Activated CD8-positive, alpha-beta memory T cell treated with anti-CD3 and anti-CD28 coated beads, Interleukin-2, amount 50 U/mL, for 48 hours (primary cell): Measurements from ENCODE around the gene NTRK3.

Experiments used
- DNase-seq: peaks from one replicate; pipeline ENCODE4 v3.0.0-alpha.2; 2020

The NTRK3 gene

GRCh38 chr15:88177451-88177850 is 79.1 kb downstream of the NTRK3 start:
- no peak for DNase-seq

DNA sequence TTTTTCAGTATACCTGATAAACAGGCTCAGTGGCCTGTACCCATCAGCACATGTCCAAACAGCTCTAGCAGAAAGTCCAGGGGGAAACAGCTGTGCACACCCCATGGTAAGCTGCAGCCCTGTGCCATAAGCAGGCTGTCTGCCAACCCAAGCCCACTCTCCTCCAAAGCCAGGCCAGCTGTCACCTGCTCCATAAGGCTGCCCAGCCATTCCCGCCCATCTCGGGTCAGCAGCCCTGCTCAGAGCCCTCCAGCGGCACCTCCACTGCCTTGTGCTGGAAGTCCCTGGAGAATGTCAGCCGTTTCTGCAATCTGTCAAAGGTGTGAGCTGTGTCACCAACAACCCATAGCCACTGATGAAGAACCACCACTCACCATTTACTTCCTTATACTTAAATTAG is 82.0 kb downstream of the NTRK3 start:
- DNase-seq, result no peak

DNA sequence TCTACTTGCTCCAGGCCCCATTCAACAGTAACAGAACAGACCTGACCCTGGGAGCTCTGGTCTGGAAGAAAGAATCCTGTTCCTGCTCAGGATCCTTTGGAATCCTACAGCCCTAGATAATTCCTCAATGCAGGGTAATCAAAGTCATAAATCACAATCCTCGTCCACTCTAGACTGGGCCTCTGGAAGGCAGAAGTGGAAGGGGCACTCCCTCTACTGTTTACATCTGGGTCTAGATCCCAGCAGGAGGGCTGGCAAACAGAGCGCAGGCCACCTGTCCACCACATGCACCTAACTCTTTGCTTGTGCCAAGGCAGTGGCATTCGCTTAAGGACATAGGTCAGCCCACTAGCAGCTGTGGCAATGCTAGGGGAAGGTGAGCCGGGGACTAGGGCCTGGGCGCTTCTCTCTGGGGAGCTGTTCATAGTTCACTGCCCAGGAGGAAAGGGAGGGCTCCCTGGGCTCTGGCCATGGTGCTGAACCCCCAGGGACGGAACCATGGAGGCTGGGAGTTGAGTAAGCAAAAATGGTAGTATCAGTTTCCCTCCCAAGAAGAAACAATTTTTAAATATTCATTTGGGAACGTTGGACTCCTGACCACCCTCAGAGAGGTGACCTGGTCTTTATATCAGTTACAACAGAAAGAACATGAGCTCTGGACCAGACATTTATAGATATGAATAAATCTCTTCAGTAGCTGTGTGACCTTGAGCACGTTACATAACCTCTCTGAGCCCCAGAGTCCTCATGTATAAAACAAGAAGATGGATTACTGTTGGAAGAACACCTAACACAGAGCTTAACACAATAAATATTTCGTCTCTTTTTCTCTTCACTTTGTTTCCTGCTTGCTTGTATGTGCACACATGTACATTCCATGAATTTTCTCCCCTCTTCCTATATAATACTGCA is 90.2 kb downstream of the NTRK3 start:
- no peak for DNase-seq

GRCh38 chr15:88161636-88162035 is 94.9 kb downstream of the NTRK3 start:
- DNase-seq, result no peak

DNA sequence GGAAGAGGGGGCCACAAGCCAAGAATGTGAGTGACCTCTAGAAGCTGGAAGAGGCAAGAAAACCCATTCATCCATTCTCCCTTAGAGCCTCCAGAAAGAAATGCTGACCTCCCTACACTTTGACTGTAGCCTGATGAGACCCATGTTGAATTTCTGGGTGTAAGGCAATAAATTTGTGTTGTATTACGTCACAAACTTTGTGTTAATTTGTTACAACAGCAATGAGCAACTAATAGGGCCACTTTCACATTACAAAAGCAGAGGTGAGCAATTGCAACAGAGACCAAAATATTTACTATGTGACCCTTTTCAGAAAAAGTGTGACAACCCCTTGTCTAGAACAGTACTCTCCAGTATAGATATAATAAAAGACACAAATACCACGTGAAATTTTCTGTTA is 101.2 kb downstream of the NTRK3 start:
- no peak for DNase-seq

DNA sequence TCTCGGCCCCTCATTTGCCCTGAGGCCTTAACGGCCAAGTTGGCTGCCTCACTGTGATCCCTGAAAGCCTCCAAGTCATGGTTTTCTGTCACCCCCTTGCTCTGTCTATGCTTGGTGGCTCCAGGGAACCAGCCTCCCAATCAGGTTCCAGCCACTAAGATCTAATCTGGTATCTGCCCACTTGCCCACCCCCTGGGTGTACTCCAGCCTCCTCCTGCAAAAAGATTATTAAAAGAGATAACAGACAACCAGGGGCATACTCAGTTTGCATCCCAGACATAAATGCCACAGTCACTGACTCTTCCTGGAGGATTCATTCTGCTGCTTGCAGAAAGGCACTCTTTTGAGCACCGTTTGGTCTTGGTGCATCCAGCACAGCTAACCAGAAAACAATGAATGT is 103.9 kb downstream of the NTRK3 start:
- no peak for DNase-seq

DNA sequence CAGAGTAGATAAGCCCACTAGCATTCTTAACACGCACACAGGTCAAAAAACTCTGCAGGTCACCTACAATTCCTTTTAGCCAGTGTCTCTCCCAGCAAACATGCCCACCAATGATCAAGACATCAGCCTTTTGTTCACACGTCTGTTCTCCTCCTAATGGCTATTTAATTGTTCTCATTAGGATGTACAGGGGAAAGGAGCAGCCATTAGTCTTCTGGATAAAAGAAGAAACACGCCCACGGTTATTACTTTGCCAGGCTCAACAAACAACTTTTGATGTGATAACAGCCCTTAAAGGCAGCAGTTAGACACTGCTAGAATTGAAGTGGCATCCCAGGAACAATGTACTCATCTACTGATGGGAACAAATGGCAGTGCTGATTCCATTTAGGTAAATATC is 108.8 kb downstream of the NTRK3 start:
- no peak for DNase-seq

GRCh38 chr15:88144921-88145653 is 111.5 kb downstream of the NTRK3 start:
- DNase-seq, result no peak

DNA sequence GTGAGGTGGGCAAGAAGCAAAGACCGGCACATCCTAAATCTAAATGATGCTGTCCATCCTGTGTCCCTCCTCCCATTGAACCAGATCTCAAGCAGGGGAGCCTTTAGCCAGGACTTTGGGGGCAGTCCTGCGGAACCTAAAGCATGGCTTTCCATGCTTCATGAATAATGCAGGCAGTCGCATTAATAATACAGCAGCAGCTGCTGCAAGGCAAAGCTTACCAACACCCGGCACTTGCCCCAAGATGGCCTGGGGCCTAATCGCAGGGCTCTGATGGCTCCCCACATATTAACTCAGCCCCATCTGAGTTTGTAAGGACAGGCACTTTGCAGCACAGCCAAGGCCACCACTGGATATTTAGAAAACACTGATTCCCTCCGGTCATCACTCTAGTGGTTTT is 114.4 kb downstream of the NTRK3 start:
- no peak for DNase-seq

- DNase-seq, result no peak
These were observed 115.2 kb downstream of the NTRK3 start for GRCh38 chr15:88141269-88141889.

- no peak for DNase-seq
These were observed 116.1 kb downstream of the NTRK3 start for GRCh38 chr15:88140398-88140797.

GRCh38 chr15:88139936-88140335 is 116.6 kb downstream of the NTRK3 start:
- DNase-seq, result no peak

- DNase-seq, result no peak
These were observed 122.7 kb downstream of the NTRK3 start for GRCh38 chr15:88133795-88134194.

DNA sequence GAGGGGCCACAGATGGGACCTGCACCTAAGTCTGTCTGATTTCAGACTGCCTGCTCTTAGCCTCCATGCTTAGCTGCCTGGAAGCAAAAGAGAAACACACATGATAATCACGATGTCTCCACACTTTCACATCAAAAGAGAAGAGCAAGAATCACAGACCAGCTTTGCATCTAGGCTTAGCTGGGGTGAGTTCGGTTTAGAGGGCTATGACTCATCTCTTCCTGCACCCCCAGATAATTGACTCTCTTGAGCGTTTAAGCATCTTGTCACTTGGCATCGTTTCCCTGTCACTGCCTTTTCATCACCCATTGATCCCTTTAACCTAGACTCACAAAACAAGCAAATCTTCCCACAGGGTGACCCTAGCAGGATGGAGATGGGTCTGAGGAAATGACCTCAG is 124.0 kb downstream of the NTRK3 start:
- DNase-seq, result no peak

DNA sequence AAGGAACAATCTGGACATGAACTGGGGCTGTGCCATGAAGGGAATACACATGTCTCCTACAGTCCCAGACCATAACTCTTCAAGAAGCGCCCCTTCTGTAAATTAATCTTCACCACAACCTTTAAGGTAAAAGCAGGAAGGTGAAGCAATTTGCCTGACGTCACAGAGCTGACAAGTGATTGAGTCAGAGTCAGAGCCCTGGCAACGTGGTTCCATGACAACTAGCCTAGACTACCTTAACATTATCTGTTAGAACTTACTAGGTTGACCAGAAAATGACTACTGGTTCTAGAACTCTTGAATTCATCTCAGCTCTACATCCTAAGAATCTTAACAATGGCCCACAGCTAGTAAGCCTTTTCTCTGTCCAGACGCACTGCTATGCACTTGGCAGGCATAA is 124.6 kb downstream of the NTRK3 start:
- no peak for DNase-seq

DNA sequence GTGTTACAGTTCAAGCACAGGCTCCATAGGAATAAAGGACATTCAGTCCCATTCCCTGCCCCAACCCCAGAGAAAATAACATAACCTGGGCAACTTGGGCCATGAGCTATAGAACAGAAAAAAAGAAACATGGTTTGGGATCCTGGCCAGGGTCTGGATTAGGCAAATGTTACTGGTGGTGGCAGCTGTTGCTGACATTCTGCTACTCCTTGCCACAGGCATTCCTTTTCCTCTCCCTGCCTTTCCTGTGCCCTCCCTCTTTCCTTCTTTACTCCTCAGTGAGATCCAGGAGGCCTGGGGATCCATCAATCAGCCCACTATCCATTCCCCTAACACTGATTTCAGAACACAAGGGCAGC is 129.1 kb downstream of the NTRK3 start:
- no peak for DNase-seq

GRCh38 chr15:88126695-88127431 is 129.7 kb downstream of the NTRK3 start:
- DNase-seq, result no peak

- DNase-seq, result no peak
These were observed 131.0 kb downstream of the NTRK3 start for GRCh38 chr15:88125576-88125975.

GRCh38 chr15:88124199-88124598 is 132.3 kb downstream of the NTRK3 start:
- no peak for DNase-seq

DNA sequence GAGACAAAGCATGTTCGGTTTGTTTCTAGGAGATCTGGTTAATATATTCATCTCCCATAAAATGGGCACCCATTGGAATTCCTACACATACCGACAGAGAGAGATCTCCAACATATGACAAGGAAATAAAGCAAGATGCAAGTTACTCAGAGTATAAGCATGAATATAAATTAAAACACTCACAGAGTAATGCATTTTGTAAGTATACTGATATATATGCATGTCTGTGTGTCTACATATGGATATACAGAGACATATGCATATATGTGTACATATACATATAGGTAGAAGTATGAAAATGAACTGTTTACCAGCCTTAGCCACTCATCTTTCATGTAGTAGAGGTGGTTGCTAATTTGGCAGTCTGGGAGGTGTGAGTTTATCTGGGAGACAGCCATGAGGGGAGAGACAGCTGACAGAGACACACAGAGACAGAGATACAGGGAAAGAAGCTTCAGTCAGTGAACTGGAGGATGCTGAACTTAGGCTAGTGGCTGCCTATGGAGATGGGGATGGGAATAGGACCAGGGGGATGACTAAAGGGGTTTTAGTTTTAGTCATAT is 134.5 kb downstream of the NTRK3 start:
- no peak for DNase-seq

DNA sequence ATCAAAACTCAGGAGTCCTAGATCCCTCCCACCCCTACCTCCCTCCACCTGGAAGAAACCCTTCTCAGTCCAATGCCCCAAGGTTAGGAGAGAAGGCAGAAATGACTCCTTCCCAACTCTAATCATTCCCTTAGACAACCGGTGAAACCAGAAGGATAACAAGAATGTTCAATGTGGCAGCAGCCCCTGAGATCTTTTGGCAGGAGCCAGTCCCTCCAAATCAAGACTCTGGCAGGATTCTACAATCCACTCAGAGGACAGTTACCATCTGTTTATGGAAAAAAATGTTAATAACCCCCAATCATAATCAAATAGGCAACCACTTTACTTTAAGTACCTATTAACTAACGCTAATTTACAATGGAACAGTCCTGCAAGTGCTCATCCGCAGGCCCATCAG is 136.5 kb downstream of the NTRK3 start:
- no peak for DNase-seq

- no peak for DNase-seq
These were observed 137.8 kb downstream of the NTRK3 start for GRCh38 chr15:88118741-88119140.

DNA sequence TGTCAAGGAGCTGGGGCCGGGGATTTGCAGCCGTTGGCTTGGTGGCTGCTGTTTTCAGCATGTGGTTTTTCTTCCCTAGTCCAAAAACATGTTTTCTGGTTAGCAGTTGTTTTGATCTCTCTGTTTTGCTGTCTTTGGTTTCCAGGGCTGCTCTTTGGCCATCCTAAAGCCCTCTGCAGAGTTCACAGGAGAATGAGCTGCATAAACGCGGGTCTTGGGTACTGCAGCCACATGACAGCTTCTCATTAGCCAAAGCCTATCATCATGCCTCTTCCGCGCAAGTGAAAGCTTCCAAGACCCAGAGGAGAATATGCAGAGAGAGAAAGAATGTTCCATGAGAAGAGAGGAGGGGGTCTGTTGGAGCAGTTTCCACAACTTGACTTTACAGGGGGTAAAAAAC is 138.5 kb downstream of the NTRK3 start:
- no peak for DNase-seq
